ENCODE measurements around the gene CRB3.

- no peak for TF ChIP-seq CTCF (IDR thresholded peaks at IDR 0.05; ENCODE audit: low read length)
- TF ChIP-seq EZH2 (optimal IDR thresholded peaks at IDR 0.05; ENCODE audit: low read depth, low read length): no peak
These were observed 3.3 kb downstream of the CRB3 start for GRCh38 chr19:6467384-6467783.

Measured in MM.1S (cell line).